ENCODE data around the gene STK33. TPM values are rescaled to one million over a fixed set of nuclear protein-coding genes. Genes with fewer than 3 reads are reported as not detected.

The STK33 gene
- total RNA-seq, 1 experiment from 2014 or later = 5.8 TPM

DNA sequence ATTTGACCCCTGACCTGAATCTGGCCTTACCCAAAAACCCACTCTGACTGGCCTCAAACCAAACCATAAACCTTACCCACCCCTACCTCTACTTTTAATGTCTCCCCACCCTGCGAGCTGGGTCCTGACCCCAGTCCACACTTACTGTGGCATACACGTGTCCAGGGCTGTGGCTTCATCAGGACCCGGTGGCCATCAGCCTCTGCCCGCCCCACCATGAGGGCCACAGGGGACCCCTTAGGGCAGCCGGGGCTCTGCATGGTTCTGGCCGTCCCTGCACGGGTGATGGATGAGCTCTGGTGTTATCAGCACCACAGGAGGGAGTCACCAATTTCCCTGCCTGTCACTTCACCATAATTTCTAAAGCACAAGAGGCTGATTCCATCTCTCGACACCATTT is 242.8 kb downstream of the STK33 start:
- no peaks in the 10 kb centered on the region for H3K27me3 ChIP-seq (ENCODE audit: insufficient read depth, low read depth)
- H3K9me3 ChIP-seq (ENCODE audit: insufficient read depth, low read depth) = no peaks in the 10 kb centered on the region
- no peak overlapping the region for H2AFZ ChIP-seq
- H3K9me2 ChIP-seq (ENCODE audit: insufficient read depth) = no peaks in the 10 kb centered on the region
- H3K4me1 ChIP-seq (replicated peaks; ENCODE audit: insufficient read depth) = peaks cover 15% of the 10 kb centered on the region
- no peaks in the 10 kb centered on the region for H3K36me3 ChIP-seq (ENCODE audit: low read depth)
- ChIA-PET POLR2A (ENCODE audit: unreplicated experiment) (no interaction called here), CTCF (no interaction called here)
- no TSS peak for BruUV-seq (replicated peaks)
- no peaks in the 10 kb centered on the region for H3K79me2 ChIP-seq (ENCODE audit: low read depth)
- no peak overlapping the region for H3K4me2 ChIP-seq
- H4K20me1 ChIP-seq (ENCODE audit: insufficient read depth) = no peaks in the 10 kb centered on the region
- peaks cover 3% of the 10 kb centered on the region; the same call in 1 of the 2 replicates for H3F3A ChIP-seq (ENCODE audit: insufficient read depth, low read depth)
- no peak overlapping the region for H3K27ac ChIP-seq
- no peak overlapping the region for H3K4me3 ChIP-seq
- no peak for TF ChIP-seq EZH2 (IDR thresholded peaks at IDR 0.05; ENCODE audit: low read depth)
- TF ChIP-seq, protein P1, sequence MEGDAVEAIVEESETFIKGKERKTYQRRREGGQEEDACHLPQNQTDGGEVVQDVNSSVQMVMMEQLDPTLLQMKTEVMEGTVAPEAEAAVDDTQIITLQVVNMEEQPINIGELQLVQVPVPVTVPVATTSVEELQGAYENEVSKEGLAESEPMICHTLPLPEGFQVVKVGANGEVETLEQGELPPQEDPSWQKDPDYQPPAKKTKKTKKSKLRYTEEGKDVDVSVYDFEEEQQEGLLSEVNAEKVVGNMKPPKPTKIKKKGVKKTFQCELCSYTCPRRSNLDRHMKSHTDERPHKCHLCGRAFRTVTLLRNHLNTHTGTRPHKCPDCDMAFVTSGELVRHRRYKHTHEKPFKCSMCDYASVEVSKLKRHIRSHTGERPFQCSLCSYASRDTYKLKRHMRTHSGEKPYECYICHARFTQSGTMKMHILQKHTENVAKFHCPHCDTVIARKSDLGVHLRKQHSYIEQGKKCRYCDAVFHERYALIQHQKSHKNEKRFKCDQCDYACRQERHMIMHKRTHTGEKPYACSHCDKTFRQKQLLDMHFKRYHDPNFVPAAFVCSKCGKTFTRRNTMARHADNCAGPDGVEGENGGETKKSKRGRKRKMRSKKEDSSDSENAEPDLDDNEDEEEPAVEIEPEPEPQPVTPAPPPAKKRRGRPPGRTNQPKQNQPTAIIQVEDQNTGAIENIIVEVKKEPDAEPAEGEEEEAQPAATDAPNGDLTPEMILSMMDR (conservative IDR thresholded peaks at IDR 0.05) = no peak
- no peak for DNase-seq
- intact Hi-C loops (cut with micrococcal nuclease; ENCODE audit: unreplicated experiment) = no loop called here

DNA sequence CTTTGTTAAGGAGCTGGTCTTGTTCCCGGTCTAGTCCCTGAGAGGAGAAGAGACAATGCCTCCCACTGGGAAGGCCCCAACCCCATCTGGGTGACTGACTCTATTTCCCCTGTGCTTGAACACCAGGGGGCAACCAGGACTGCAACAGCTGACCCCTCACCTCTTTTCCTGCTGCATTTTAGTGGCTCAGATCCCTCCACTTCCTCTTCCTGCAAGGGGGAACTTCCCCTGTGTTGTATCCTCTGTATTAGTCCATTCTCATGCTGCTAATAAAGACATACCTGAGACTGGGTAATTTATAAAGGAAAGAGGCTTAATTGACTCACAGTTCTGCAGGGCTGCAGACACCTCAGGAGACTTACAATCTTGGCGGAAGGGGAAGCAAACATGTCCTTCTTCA is 246.1 kb downstream of the STK33 start:
- intact Hi-C loops (cut with micrococcal nuclease; ENCODE audit: unreplicated experiment) = no loop called here
- DNase-seq = no peak
- no peak overlapping the region for H3K4me2 ChIP-seq
- ChIA-PET CTCF (no interaction called here), POLR2A (ENCODE audit: unreplicated experiment) (no interaction called here)
- TF ChIP-seq, protein P1 (conservative IDR thresholded peaks at IDR 0.05) = no peak
- no peak for TF ChIP-seq EZH2 (IDR thresholded peaks at IDR 0.05; ENCODE audit: low read depth)
- peaks cover 7% of the 10 kb centered on the region; the same call in 1 of the 2 replicates for H3F3A ChIP-seq (ENCODE audit: insufficient read depth, low read depth)
- no peaks in the 10 kb centered on the region for H3K79me2 ChIP-seq (ENCODE audit: low read depth)
- no peak overlapping the region for H2AFZ ChIP-seq
- H3K9me3 ChIP-seq (ENCODE audit: insufficient read depth, low read depth) = no peaks in the 10 kb centered on the region
- no peaks in the 10 kb centered on the region for H3K9me2 ChIP-seq (ENCODE audit: insufficient read depth)
- no peaks in the 10 kb centered on the region for H3K27me3 ChIP-seq (ENCODE audit: insufficient read depth, low read depth)
- no peaks in the 10 kb centered on the region for H4K20me1 ChIP-seq (ENCODE audit: insufficient read depth)
- no TSS peak for BruUV-seq (replicated peaks)
- no peak overlapping the region for H3K4me3 ChIP-seq
- H3K4me1 ChIP-seq (replicated peaks; ENCODE audit: insufficient read depth) = peaks cover 12% of the 10 kb centered on the region
- H3K27ac ChIP-seq = no peak overlapping the region
- H3K36me3 ChIP-seq (ENCODE audit: low read depth) = no peaks in the 10 kb centered on the region

DNA sequence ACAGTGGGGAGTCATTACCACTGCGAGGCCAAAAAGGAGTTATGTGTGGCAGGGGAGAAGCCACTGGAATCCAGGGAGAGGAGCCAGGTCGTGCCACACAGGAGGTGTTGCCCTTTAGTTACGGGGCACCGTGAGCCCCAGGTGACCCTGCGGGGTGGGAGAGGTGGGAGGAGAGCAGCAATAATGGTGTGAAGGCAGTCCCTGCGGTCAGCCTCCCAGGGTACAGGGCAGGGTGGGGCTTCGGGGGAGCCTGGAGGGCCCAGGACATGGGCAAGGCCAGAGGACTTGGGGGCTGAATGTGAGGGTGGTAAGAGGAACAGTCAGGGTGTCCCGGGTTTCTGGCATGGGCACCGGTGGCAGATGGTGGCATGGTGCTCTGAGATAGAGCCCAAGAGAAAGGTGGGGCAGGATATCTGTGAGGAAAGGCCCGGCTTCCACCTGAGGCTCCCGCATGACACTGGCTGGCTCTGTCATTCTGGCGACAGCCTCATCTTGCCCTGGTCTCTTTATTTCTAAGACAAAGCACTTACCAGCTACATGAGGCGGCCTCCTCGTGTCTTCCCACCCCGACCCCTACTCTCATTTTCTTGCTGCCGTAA is 247.8 kb downstream of the STK33 start:
- ChIA-PET CTCF (no interaction called here), POLR2A (ENCODE audit: unreplicated experiment) (no interaction called here)
- no peak overlapping the region for H3K27ac ChIP-seq
- H2AFZ ChIP-seq = no peak overlapping the region
- no peaks in the 10 kb centered on the region for H3K36me3 ChIP-seq (ENCODE audit: low read depth)
- no TSS peak for BruUV-seq (replicated peaks)
- no peak for DNase-seq
- intact Hi-C loops (cut with micrococcal nuclease; ENCODE audit: unreplicated experiment) = no loop called here
- no peak for TF ChIP-seq EZH2 (IDR thresholded peaks at IDR 0.05; ENCODE audit: low read depth)
- TF ChIP-seq, protein P1 (conservative IDR thresholded peaks at IDR 0.05) = no peak
- peaks cover 27% of the 10 kb centered on the region for H3K4me1 ChIP-seq (replicated peaks; ENCODE audit: insufficient read depth)
- H3K4me3 ChIP-seq = no peak overlapping the region
- H3K9me2 ChIP-seq (ENCODE audit: insufficient read depth) = no peaks in the 10 kb centered on the region
- no peaks in the 10 kb centered on the region for H3K79me2 ChIP-seq (ENCODE audit: low read depth)
- no peaks in the 10 kb centered on the region for H4K20me1 ChIP-seq (ENCODE audit: insufficient read depth)
- H3K4me2 ChIP-seq = no peak overlapping the region
- no peaks in the 10 kb centered on the region for H3K27me3 ChIP-seq (ENCODE audit: insufficient read depth, low read depth)
- H3F3A ChIP-seq (ENCODE audit: insufficient read depth, low read depth) = peaks cover 15% of the 10 kb centered on the region; the same call in 1 of the 2 replicates
- no peaks in the 10 kb centered on the region for H3K9me3 ChIP-seq (ENCODE audit: insufficient read depth, low read depth)
